Amniotic epithelial cell (primary cell): Measurements from ENCODE around the gene PACS2.
"Not testable (repeated sequence)": the region's sequence is repeated elsewhere in the genome, so short reads cannot be mapped to it uniquely, and the experiment has no call there.

Source experiments
- DNase-seq: peaks from one replicate; pipeline ENCODE4 v3.0.0-alpha.2; 2010; ENCODE audit warnings: low read depth

Gene PACS2

GRCh38 chr14:105288936-105289335 is 25.6 kb upstream of the PACS2 start:
- DNase-seq, result not testable (repeated sequence)

- DNase-seq, result peak; percentile 21
These were observed 23.8 kb upstream of the PACS2 start for GRCh38 chr14:105290621-105291346.

- DNase-seq, result no peak
These were observed 21.5 kb upstream of the PACS2 start for GRCh38 chr14:105292826-105293711.

- no peak for DNase-seq
These were observed 20.4 kb upstream of the PACS2 start for GRCh38 chr14:105294142-105294597.

GRCh38 chr14:105297311-105297710 is 17.2 kb upstream of the PACS2 start:
- DNase-seq, result not testable (repeated sequence)

GRCh38 chr14:105299654-105300541 is 14.7 kb upstream of the PACS2 start:
- peak; percentile 15 for DNase-seq

- peak; percentile 84 for DNase-seq
These were observed 13.9 kb upstream of the PACS2 start, which contains the start of gene BRF1 for GRCh38 chr14:105300542-105301102. BRF1 (minus strand) TSS chr14:105301001; CDS start chr14:105300629, 372 bp downstream.

- peak; percentile 89 for DNase-seq
These were observed 13.2 kb upstream of the PACS2 start for GRCh38 chr14:105301103-105301914.

GRCh38 chr14:105301915-105302249 is 12.7 kb upstream of the PACS2 start:
- not testable (repeated sequence) for DNase-seq

- no peak for DNase-seq
These were observed 10.6 kb upstream of the PACS2 start for GRCh38 chr14:105303949-105304348.

GRCh38 chr14:105304565-105304964 is 10.0 kb upstream of the PACS2 start:
- no peak for DNase-seq

- DNase-seq, result no peak
These were observed 9.2 kb upstream of the PACS2 start for GRCh38 chr14:105305345-105305744.

GRCh38 chr14:105305791-105306190 is 8.8 kb upstream of the PACS2 start:
- DNase-seq, result no peak

- DNase-seq, result no peak
These were observed 7.4 kb upstream of the PACS2 start for GRCh38 chr14:105307052-105307727.

- no peak for DNase-seq
These were observed 5.2 kb upstream of the PACS2 start for GRCh38 chr14:105309371-105309770.

- DNase-seq, result peak; percentile 27
These were observed 2.7 kb upstream of the PACS2 start for GRCh38 chr14:105311838-105312237.

GRCh38 chr14:105312973-105313372 is 1.6 kb upstream of the PACS2 start:
- DNase-seq, result no peak

GRCh38 chr14:105313381-105314286 is 914 bp upstream of the PACS2 start:
- no peak for DNase-seq

GRCh38 chr14:105315211-105315721 is 718 bp downstream of the PACS2 start:
- DNase-seq, result peak; percentile 13
